ENCODE measurements around the gene LIPN. TPM values are rescaled to one million over a fixed set of nuclear protein-coding genes. Genes with fewer than 3 reads are reported as not detected.

The LIPN gene
- total and polyA plus RNA-seq, 7 donors = not detected

DNA sequence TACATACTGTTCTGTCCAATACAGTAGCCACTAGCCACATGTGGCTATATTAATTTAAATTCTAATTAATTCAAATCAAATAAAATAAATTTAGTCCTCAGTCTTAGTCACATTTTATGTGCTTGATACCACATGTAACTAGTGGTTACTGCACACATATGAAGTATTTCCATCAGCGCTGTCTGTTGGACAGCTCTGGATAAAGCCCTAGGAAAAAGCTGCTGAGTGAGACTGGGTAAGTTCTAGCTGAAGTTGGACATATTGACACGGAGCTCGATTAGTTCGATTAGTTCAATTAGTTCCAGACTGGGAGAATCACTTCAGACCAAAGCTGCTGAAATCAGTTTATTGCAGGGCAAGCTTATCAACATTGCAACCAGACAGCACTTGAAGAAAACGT, 27.6 kb downstream of the LIPN start:
- no peaks in the 10 kb centered on the region for H3K4me1 ChIP-seq
- H3K27me3 ChIP-seq (ENCODE audit: insufficient read depth in 3 of 3, low read length in 2 of 3) = no peaks in the 10 kb centered on the region
- no peaks in the 10 kb centered on the region for H3K36me3 ChIP-seq (ENCODE audit: insufficient read depth in 1 of 2, low read depth in 1 of 2)
- TF ChIP-seq, protein P1, sequence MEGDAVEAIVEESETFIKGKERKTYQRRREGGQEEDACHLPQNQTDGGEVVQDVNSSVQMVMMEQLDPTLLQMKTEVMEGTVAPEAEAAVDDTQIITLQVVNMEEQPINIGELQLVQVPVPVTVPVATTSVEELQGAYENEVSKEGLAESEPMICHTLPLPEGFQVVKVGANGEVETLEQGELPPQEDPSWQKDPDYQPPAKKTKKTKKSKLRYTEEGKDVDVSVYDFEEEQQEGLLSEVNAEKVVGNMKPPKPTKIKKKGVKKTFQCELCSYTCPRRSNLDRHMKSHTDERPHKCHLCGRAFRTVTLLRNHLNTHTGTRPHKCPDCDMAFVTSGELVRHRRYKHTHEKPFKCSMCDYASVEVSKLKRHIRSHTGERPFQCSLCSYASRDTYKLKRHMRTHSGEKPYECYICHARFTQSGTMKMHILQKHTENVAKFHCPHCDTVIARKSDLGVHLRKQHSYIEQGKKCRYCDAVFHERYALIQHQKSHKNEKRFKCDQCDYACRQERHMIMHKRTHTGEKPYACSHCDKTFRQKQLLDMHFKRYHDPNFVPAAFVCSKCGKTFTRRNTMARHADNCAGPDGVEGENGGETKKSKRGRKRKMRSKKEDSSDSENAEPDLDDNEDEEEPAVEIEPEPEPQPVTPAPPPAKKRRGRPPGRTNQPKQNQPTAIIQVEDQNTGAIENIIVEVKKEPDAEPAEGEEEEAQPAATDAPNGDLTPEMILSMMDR (IDR thresholded peaks at IDR 0.05) = no peak
- no peak for DNase-seq
- intact Hi-C loops (cut with DNase I) = no loop called here
- no peak for ATAC-seq
- H3K9me3 ChIP-seq = no peaks in the 10 kb centered on the region
- WGBS, 3 donors = 38 to 55% (median 46%) methylated on average over 5 of the region's 5 CpGs
- no peak overlapping the region for H3K4me3 ChIP-seq
- H3K27ac ChIP-seq = no peak overlapping the region

DNA sequence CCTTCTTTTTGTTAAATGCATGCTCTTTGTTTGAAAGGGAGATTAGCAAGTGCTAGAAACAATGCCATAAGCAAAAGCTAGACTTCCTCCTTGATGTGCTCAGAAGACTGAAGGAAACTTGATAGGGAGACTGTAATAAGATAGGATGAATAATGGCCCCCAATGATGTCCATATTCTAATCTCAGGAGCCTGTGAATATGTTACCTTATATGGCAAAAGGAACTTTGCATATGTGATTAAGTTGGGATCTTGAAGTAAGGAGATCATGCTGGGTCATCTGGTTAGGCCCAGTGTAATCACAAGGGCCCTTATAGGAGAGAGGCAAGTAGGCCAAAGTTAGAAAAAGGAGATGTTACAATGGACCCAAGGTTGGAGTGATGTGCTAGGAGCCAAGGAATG, 29.1 kb downstream of the LIPN start:
- Histone ChIP-seq H3K4me1 (no peaks in the 10 kb centered on the region), H3K9me3 (no peaks in the 10 kb centered on the region), H3K27ac (no peak overlapping the region), H3K36me3 (ENCODE audit: insufficient read depth in 1 of 2, low read depth in 1 of 2) (no peaks in the 10 kb centered on the region), H3K27me3 (ENCODE audit: insufficient read depth in 3 of 3, low read length in 2 of 3) (no peaks in the 10 kb centered on the region), H3K4me3 (no peak overlapping the region)
- TF ChIP-seq, protein P1 (IDR thresholded peaks at IDR 0.05) = no peak
- intact Hi-C loops (cut with DNase I) = no loop called here
- DNase-seq (no peak), ATAC-seq (no peak)

DNA sequence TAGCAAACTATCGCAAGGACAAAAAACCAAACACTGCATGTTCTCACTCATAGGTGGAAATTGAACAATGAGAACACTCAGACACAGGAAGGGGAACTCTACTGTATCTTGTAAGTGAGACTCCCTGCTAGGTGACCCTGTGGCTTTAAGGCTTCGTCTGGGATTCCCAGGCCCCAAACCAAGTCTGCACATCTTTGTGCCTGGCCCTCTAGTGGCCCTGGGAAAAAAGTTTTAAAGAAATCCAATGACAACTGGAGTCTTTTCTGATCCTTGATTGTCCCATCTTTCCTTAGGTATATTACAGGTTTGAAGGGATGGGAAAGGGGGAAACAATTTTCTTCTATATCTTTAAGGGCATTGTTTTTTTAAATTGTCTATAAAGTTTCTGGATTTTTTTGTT, 32.1 kb downstream of the LIPN start:
- intact Hi-C loops (cut with DNase I) = no loop called here
- H3K4me1 ChIP-seq = no peaks in the 10 kb centered on the region
- 49 to 52% (median 52%) methylated on average over 2 of the region's 2 CpGs for WGBS, 3 donors
- ATAC-seq (peak in 1 of 4 donors; percentile 33), DNase-seq (no peak)
- H3K36me3 ChIP-seq (ENCODE audit: insufficient read depth in 1 of 2, low read depth in 1 of 2) = no peaks in the 10 kb centered on the region
- no peak overlapping the region for H3K4me3 ChIP-seq
- TF ChIP-seq, protein P1 (IDR thresholded peaks at IDR 0.05) = peak; percentile 32
- no peaks in the 10 kb centered on the region for H3K9me3 ChIP-seq
- no peaks in the 10 kb centered on the region for H3K27me3 ChIP-seq (ENCODE audit: insufficient read depth in 3 of 3, low read length in 2 of 3)
- no peak overlapping the region for H3K27ac ChIP-seq

DNA sequence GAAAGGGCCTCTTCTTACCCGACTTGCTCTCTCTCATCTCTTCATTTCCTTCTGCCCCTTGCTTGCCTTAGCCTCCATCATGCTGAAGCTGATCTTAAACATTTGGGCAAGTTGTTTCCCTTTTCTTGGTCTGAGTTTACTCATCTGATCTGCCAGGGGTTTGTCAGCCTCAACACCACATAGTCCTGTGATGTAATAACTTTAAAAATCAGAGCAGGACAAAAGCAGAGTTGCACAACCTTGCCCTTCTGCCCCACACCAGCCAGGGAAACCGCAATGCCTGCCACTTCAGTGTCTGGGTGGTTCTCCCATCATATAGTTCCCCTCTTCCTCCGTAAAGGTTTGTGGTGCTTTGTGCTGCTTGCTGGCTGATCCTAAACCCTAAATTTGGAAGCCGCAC, 32.8 kb downstream of the LIPN start:
- no peak for ATAC-seq
- WGBS, 3 donors = 78 to 89% (median 84%) methylated on average over 4 of the region's 4 CpGs

More for the DNA sequence above, 32.8 kb downstream of the LIPN start:
- H3K27me3 ChIP-seq (ENCODE audit: insufficient read depth in 3 of 3, low read length in 2 of 3) = no peaks in the 10 kb centered on the region
- H3K9me3 ChIP-seq = no peaks in the 10 kb centered on the region
- DNase-seq = peak; percentile 20 to 48
- H3K4me3 ChIP-seq = no peak overlapping the region
- H3K36me3 ChIP-seq (ENCODE audit: insufficient read depth in 1 of 2, low read depth in 1 of 2) = no peaks in the 10 kb centered on the region
- TF ChIP-seq, protein P1 (IDR thresholded peaks at IDR 0.05) = no peak
- no peak overlapping the region for H3K27ac ChIP-seq
- no peaks in the 10 kb centered on the region for H3K4me1 ChIP-seq
- intact Hi-C loops (cut with DNase I) = no loop called here
